Fibroblast of skin of left biceps (primary cell): ENCODE measurements around the gene ZNF653.
"Not testable (repeated sequence)": the region's sequence is repeated elsewhere in the genome, so short reads cannot be mapped to it uniquely, and the experiment has no call there.

ENCODE experiments used
- DNase-seq, 2 experiments: peaks; one replicate each; pipeline ENCODE4 v3.0.0-alpha.2; 2013; ENCODE audit warnings: low read depth in 2 of 2

The ZNF653 gene

GRCh38 chr19:11456659-11457058, 49.0 kb downstream of the ZNF653 start:
- DNase-seq = no peak

GRCh38 chr19:11455233-11455554, 50.4 kb downstream of the ZNF653 start:
- not testable (repeated sequence) for DNase-seq

GRCh38 chr19:11453468-11454341, 51.9 kb downstream of the ZNF653 start:
- DNase-seq = no peak

GRCh38 chr19:11452620-11453310, 52.9 kb downstream of the ZNF653 start:
- no peak for DNase-seq

- DNase-seq = no peak
Observed at GRCh38 chr19:11451871-11452619, 53.6 kb downstream of the ZNF653 start.

GRCh38 chr19:11451327-11451870, 54.2 kb downstream of the ZNF653 start:
- no peak for DNase-seq

- no peak for DNase-seq
Observed at GRCh38 chr19:11450570-11451326, 54.9 kb downstream of the ZNF653 start.

GRCh38 chr19:11448923-11449554, 56.6 kb downstream of the ZNF653 start:
- no peak for DNase-seq

- no peak for DNase-seq
Observed at GRCh38 chr19:11448410-11448809, 57.2 kb downstream of the ZNF653 start.

- no peak for DNase-seq
Observed at GRCh38 chr19:11447347-11448262, 58.0 kb downstream of the ZNF653 start.

GRCh38 chr19:11446652-11447301, 58.9 kb downstream of the ZNF653 start:
- DNase-seq = no peak

GRCh38 chr19:11446271-11446651, 59.4 kb downstream of the ZNF653 start:
- DNase-seq = no peak

- DNase-seq = no peak
Observed at GRCh38 chr19:11445141-11445540, 60.5 kb downstream of the ZNF653 start.

GRCh38 chr19:11444059-11444458, 61.6 kb downstream of the ZNF653 start:
- no peak for DNase-seq

GRCh38 chr19:11437955-11438354, 67.7 kb downstream of the ZNF653 start:
- no peak for DNase-seq

GRCh38 chr19:11435833-11436313, 69.8 kb downstream of the ZNF653 start:
- no peak for DNase-seq

- DNase-seq = peak; percentile 100
Observed at GRCh38 chr19:11435057-11435832, 70.4 kb downstream of the ZNF653 start, which contains the start of the genes ODAD3 and PRKCSH. TSS of gene ODAD3 (minus strand) at chr19:11435121. CDS start at chr19:11435016, 105 bp downstream. TSS of gene PRKCSH (plus strand) at chr19:11435635. CDS start at chr19:11436118, 483 bp downstream.

- DNase-seq = no peak
Observed at GRCh38 chr19:11434703-11435056, 71.0 kb downstream of the ZNF653 start.
